HG03045 (cell line): Measurements from ENCODE around the gene PUS7.
"Not testable (repeated sequence)": the region's sequence is repeated elsewhere in the genome, so short reads cannot be mapped to it uniquely, and the experiment has no call there.

Experiments
- ATAC-seq: cut with Tn5 transposase; IDR thresholded peaks from one replicate; pipeline ENCODE4 v1.9.1; 2021; ENCODE audit warnings: mild to moderate bottlenecking, moderate library complexity; ENCODE audit not compliant: unreplicated experiment

PUS7 gene

DNA sequence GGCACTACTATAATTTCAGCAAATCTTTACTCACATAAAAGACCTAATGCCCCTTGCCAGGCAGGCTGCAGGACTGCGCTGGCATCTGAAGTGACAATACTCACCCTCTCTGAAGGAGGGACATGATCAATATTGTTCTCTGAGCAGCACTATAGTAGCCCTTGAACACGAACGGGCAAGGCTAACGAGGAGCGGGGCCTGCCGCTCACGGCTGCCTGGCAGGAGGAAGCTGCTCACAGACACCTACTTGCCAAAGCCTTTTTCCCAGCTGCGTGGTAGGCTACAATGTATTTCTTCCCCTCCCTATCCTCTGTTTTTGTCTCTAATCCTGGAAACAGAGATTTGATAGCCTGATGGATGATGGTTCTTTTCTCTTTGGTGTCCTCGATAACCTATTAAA lies 19.9 kb downstream of the PUS7 start:
- ATAC-seq = no peak

DNA sequence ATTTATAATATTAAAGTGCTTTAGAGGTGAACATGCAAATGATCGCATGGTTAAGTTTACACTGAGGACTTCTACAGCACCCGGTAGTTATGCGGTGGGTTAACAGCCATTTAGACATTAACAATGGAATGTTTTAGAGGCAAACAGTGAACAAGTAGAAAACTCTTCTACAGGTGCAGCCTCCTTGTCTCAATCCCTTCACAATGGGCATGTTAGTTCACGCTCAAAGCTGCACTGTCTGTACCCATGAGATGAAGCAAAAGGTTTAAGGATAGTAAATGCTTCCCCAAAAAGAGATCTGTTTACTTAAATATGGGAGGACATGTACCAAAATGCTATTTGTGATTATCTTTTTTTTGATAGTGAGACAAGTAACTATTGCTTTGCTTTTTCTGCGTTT lies 25.1 kb downstream of the PUS7 start:
- no peak for ATAC-seq

GRCh38 chr7:105496521-105496920 lies 25.6 kb downstream of the PUS7 start:
- no peak for ATAC-seq

GRCh38 chr7:105493923-105494315 lies 28.2 kb downstream of the PUS7 start:
- no peak for ATAC-seq

DNA sequence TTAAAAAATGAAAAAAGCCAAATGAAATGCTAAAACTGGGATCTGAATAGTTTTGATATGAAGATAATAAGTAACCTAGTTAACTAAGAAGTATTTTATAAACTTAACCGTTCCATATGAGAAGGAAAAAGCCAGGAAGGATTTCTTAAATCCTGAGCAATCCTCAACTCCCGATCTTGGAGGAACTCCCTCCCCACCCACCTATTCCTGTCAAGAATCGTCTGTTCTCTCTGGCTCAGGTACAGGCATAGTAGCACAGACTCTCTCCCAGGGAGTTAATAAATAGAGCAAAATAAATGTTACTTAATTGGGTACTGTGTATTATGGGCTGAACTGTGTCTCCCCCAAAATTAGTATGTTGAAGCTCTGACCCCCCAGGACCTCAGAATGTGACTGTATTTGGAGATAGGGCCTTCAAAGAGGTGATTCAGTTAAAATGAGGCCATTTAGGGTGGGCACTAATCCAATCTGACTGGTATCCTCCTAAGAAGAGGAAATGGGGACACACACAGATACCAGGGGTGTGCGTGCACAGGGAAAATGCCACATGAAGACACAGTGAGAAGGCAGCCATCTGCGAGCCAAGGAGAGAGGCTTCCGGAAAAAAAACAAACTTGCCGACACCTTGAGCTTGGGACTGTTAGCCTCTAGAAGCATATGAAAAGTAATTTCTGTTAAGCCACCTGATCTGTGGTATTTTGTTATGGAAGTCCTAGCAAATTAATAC lies 28.7 kb downstream of the PUS7 start:
- no peak for ATAC-seq

DNA sequence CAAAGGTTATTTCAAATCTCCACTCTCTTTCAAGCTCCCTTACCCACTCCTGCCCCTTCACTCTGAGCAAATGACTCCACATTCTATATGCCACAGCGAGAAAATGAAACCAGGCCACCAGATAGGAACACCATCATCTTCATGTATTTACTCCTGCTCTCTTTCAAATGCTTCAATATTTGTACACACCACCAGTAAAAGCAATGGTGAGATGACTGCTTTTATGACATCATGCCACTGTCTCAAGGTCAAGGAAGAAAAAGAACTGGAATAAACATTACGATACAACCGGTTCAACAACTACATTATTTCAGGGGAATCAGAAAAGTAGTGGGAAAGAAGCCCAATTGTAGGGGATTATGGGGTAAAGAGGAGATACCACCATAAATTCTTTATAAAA lies 32.7 kb downstream of the PUS7 start:
- no peak for ATAC-seq

GRCh38 chr7:105487579-105488571 lies 34.2 kb downstream of the PUS7 start:
- ATAC-seq = no peak

GRCh38 chr7:105480931-105481330 lies 41.1 kb downstream of the PUS7 start:
- no peak for ATAC-seq

GRCh38 chr7:105478606-105479005 lies 43.5 kb downstream of the PUS7 start:
- ATAC-seq = no peak

DNA sequence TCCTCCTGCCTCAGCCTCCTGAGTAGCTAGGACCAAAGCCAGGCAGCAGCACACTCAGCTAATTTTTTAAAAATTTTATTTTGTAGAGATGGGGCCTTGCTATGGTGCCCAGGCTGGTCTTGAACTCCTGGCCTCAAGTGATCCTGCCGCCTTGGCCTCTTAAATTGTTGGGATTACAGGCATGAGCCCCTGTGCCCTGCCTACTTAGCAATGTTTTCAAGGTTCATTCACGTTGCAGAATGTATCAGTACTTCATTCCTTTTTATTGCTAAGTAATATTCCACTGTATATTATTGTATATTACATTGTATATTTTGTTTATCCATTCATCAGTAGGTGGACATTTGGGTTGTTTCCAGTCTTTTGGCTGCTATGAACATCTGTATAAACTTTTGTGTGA lies 44.2 kb downstream of the PUS7 start:
- ATAC-seq = no peak

GRCh38 chr7:105474045-105474444 lies 48.0 kb downstream of the PUS7 start:
- ATAC-seq = no peak

DNA sequence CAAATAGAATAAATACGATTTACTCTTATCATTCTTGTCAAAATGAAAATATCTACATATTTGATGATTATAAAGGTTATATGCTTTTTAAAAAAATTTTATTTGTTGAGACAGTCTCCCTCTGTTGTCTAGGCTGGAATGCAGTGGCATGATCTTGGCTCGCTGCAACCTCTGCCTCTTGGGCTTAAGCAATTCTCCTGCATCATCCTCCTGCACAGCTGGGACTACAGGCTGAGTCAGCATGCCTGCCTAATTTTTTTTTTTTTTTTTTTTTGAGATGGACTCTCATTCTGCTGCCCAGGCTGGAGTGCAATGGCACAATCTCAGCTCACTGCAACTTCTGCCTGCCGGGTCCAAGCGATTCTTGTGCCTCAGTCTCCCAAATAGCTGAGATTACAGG lies 48.9 kb downstream of the PUS7 start:
- ATAC-seq = no peak

- no peak for ATAC-seq
Measured at GRCh38 chr7:105470846-105471245, 51.2 kb downstream of the PUS7 start.

DNA sequence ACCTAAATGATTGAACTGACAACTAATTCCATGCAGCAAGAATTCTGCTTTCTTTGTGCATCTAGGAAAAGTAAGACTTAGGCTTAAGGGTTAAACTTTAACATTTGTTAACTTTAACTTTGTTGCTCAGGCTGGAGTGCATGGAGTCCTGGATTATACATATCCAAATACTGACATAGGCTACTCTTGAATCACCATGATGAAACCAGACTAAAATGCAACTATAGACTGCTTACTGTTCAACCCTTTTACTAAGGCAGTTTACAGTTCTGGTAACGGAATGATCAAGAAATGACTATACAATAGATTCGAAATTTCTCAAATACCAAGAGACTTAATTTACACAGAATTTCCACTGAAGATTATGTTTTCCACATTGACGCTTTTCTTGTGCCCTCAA lies 52.0 kb downstream of the PUS7 start:
- ATAC-seq = no peak

DNA sequence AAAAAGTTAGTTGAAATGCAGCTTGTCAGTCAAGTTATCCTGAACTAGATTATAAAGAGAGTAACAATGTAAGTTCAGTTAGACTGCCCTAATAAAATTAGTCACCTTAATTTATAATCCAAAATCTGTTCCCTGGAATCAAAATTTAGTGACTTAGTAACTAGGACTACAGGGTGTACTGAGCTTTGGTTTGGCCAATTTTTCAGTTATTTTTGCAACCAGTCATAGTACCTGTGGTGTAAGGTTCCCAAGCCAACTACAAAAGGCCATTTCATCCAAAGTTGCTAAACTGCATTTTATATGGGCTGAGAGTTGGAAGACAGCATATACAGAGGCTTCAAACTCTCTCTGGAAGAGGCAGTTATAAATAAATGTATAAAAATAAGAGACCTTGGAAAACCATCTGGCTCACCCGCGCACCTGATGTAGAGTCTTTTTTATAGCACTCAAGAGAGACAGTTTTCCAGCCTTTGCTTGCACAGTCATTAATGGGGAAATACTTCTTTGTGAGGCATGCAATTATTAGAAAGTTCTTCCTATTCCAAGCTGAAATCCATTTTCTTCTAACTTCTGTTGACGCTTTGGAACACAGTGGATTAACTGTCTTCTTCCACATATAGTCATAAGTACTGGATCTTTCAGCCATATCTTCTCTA lies 59.2 kb downstream of the PUS7 start:
- no peak for ATAC-seq

- ATAC-seq = no peak
Measured at GRCh38 chr7:105461518-105461917, 60.6 kb downstream of the PUS7 start.

- no peak for ATAC-seq
Measured at GRCh38 chr7:105457619-105458225, 64.3 kb downstream of the PUS7 start.

DNA sequence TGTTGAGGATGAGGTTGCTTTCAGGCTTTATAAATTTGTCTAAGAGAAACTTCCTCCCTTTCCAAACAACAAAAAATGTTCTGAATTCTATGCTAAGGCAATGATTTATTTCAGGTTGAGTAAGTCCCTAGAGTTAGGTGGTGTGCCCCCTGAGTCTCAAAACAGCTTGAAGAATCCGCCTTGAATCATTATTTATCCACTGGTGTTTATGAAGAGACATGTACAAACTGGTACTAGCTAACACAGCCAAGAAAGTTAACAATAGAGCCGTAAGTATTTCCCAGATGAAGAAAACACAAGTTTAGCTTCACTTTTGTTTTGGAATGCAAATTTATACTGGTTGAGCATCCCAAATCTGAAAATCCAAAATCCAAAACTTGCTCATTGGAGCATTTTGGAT lies 67.2 kb downstream of the PUS7 start:
- ATAC-seq = no peak

GRCh38 chr7:105454095-105454747 lies 67.8 kb downstream of the PUS7 start:
- ATAC-seq = no peak

DNA sequence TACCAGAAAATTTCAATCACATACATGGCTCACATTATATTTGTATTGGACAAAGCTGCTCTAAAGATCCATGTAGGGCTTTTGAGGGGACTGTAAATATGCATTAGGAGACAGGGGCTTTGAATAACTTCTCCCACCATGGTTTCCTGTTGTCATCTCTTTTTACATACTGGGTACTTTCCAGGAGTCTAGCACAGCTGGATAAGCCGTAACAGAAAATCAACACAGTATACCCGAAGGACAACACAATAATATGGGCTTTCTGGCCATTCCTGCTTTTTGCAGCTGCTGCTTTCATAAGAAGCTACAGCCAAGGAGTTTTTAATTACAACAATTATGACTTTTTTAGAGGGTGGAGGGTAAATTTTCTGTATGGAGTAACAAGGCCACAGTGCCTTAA lies 70.0 kb downstream of the PUS7 start:
- ATAC-seq = no peak

DNA sequence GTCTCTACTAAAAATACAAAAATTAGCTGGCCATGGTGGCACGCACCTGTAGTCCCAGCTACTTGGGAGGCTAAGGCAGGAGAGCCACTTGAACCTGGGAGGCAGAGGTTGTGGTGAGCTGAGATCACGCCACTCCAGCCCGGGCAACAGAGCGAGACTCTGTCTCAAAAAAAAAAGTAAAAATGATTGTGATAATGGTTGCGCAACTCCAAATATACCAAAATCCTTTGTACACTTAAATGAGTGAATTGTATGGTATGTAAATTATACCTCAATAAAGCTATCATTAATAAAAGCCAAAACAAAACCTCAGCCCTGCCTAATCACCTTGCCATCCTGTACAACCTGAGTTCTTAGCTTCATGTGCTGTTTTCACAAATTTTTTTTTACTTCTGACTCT lies 71.2 kb downstream of the PUS7 start:
- not testable (repeated sequence) for ATAC-seq
